Keratinocyte (primary cell): ENCODE results near the gene RBM6.

Experiments
- CTCF ChIP-seq, 3 experiments: IDR thresholded peaks in 1 of 3; conservative IDR thresholded peaks in 1 of 3; optimal IDR thresholded peaks in 1 of 3; 2 replicates in 2 of 3; 3 replicates in 1 of 3; pipeline versions ENCODE3 to v1.5.1; 2011; ENCODE audit warnings: low read length in 3 of 3, mild to moderate bottlenecking in 3 of 3, moderate library complexity in 2 of 3, control low read depth in 1 of 3, inconsistent platforms in 1 of 3; ENCODE audit not compliant: insufficient read depth in 2 of 3; ENCODE audit errors: extremely low read depth in 1 of 3
- EZH2 ChIP-seq: IDR thresholded peaks from one replicate; pipeline ENCODE4 v1.6.1; 2012; ENCODE audit warnings: inconsistent platforms, mild to moderate bottlenecking, low read length, moderate library complexity

DNA sequence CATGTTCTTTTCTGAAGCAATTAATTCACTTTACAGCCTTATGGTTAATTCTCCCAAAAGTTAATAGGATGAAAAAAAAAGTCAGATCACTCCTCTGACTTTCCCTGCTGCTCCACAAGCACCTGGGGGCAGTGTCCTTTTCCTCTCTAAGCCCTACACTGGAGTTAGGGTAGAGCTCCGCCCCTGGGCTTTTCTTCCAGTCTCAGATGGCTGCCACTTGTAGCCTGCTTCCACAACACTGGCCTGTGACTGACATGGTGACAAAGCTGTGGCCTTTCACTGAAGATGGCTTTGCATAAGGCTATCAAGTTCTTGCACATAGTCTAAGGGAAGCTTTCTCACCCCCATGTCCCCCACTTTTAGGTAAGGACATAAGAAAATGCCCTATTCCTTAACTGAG lies 9.0 kb upstream of the RBM6 start:
- peak in 1 of 3 experiments; percentile 9 for TF ChIP-seq CTCF (optimal IDR thresholded peaks at IDR 0.05 in 1 of 3, IDR thresholded peaks at IDR 0.05 in 1 of 3, conservative IDR thresholded peaks at IDR 0.05 in 1 of 3; ENCODE audit: extremely low read depth in 1 of 3, insufficient read depth in 2 of 3, low read length in 3 of 3)
- TF ChIP-seq EZH2, result no peak
